Activated T-helper 1 cell treated with anti-CD3 and anti-CD28 coated beads, Interleukin-2, amount 50 U/mL, for 16 hours (primary cell): Measurements from ENCODE around the gene ABHD18.
"Not testable (repeated sequence)": the region's sequence is repeated elsewhere in the genome, so short reads cannot be mapped to it uniquely, and the experiment has no call there.

ENCODE experiments used
- DNase-seq, 2 donors: peaks; one replicate each; pipeline ENCODE4 v3.0.0-alpha.2; 2020; ENCODE audit warnings: low read depth in 1 of 2, low spot score in 1 of 2

ABHD18 gene

DNA sequence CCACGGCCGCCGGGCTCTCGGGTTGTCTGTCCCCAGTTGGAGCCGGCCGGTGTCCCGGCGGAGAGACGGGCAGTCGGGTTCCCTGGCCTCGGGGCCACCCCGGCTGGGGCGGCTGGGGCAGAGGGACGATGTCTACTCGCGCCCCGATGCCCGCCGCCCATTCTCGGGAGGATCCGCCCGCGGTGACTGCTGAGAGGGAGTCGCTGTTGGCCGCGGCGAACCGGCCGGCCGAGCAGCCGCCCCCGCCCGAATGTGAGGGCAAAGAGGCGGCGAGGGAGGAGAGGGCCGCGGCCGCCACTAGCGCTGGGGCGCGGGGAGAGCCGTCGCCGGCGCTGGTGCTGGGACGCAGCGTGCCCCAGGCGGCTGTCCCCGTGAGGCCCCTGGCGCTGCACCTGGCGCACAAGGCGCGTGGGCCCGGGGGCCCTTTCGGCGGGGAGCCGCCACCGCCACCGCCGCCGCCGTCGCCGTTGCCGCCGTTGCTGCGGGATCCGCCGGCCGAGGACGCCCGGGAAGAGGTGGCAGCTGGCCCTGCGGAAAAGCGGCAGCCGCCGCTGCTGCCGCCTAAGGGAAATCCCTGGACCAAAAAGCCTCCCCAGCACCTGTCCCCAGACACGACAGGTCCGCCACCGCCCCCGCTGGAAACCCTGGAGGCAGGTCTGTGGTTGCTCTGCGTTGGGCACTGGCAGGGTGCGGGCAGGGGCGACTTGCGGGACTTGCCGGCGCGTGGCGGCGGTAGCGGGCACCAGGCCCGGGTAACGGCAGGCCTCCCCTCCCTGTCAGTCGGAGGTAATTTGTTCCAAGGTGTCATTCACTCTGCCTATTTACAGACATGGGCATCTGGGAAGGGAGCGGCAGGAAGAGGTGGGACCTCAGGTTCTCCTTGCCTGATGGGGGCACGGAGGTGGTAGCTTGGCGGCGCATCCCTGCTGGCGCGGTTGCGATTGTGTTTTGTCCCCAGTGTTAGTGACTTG lies 96.6 kb downstream of the ABHD18 start:
- DNase-seq, result peak; percentile 34 to 53

DNA sequence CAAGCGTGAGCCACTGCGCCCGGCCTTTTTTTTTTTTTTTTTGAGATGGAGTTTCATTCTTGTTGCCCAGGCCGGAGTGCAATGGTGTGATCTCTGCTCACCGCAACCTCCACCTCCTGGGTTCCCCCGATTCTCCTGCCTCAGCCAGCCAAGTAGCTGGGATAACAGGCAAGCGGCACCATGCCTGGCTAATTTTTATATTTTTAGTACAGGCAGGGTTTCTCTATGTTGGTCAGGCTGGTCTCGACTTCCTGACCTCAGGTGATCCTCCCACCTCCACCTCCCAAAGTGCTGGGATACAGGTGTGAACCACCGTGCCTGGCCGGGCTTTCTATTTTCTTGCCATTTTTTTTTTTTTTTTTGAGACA lies 101.2 kb downstream of the ABHD18 start:
- DNase-seq, result not testable (repeated sequence)

GRCh38 chr4:128068918-128069317 lies 103.7 kb downstream of the ABHD18 start:
- no peak for DNase-seq

GRCh38 chr4:128076464-128076863 lies 111.3 kb downstream of the ABHD18 start:
- DNase-seq, result no peak
